ENCODE results near the gene SHISA3.
A peak's percentile ranks its signal among the peaks of the same experiment; 100 is the strongest.

Gene SHISA3

GRCh38 chr4:42399393-42399792 is 2.1 kb downstream of the SHISA3 start:
- Histone ChIP-seq H3K27ac (no peak overlapping the region), H3K4me3 (peak overlapping the region; percentile 83)
- DNase-seq (ENCODE audit: low spot score): no peak
- TF ChIP-seq CTCF (IDR thresholded peaks at IDR 0.05): no peak

GRCh38 chr4:42401171-42401570 is 3.9 kb downstream of the SHISA3 start:
- no peak for DNase-seq (ENCODE audit: low spot score)
- no peak for TF ChIP-seq CTCF (IDR thresholded peaks at IDR 0.05)
- H3K4me3 ChIP-seq: no peak overlapping the region
- no peak overlapping the region for H3K27ac ChIP-seq

GRCh38 chr4:42404001-42404400 is 6.7 kb downstream of the SHISA3 start:
- no peak for TF ChIP-seq CTCF (IDR thresholded peaks at IDR 0.05)
- H3K27ac ChIP-seq: no peak overlapping the region
- no peak overlapping the region for H3K4me3 ChIP-seq
- DNase-seq (ENCODE audit: low spot score): no peak

- no peak for DNase-seq (ENCODE audit: low spot score)
- Histone ChIP-seq H3K27ac (no peak overlapping the region), H3K4me3 (no peak overlapping the region)
- no peak for TF ChIP-seq CTCF (IDR thresholded peaks at IDR 0.05)
These were observed 13.2 kb downstream of the SHISA3 start for GRCh38 chr4:42410446-42410845.

- no peak for DNase-seq (ENCODE audit: low spot score)
- peak overlapping the region in 1 of 2 donors; percentile 57 for H3K27ac ChIP-seq
- peak overlapping the region; percentile 35 for H3K4me3 ChIP-seq
- no peak for TF ChIP-seq CTCF (IDR thresholded peaks at IDR 0.05)
These were observed 14.5 kb downstream of the SHISA3 start for GRCh38 chr4:42411803-42412202.

- Histone ChIP-seq H3K4me3 (peak overlapping the region; percentile 35), H3K27ac (peak overlapping the region in 1 of 2 donors; percentile 57)
- no peak for TF ChIP-seq CTCF (IDR thresholded peaks at IDR 0.05)
- DNase-seq (ENCODE audit: low spot score): no peak
These were observed 15.0 kb downstream of the SHISA3 start for GRCh38 chr4:42412251-42412650.

GRCh38 chr4:42415281-42415680 is 18.0 kb downstream of the SHISA3 start:
- no peak for TF ChIP-seq CTCF (IDR thresholded peaks at IDR 0.05)
- H3K27ac ChIP-seq: no peak overlapping the region
- H3K4me3 ChIP-seq: no peak overlapping the region
- no peak for DNase-seq (ENCODE audit: low spot score)

Data from coronary artery (tissue), 2 donors.